ENCODE measurements around the gene ASPDH. TPM values are rescaled to one million over a fixed set of nuclear protein-coding genes. Genes with fewer than 3 reads are reported as not detected.

ASPDH gene
- total RNA-seq, 1 donor from 2014 or later, result not detected

- DNase-seq (ENCODE audit: low read depth) (no peak), FAIRE-seq (no peak)
- Histone ChIP-seq H2AFZ (ENCODE audit: low read depth, low read length) (no peak overlapping the region), H3K79me2 (ENCODE audit: insufficient read depth, low read length) (no peaks in the 10 kb centered on the region), H3K27me3 (ENCODE audit: insufficient read depth, low read length) (no peaks in the 10 kb centered on the region), H3K27ac (ENCODE audit: low read depth, low read length) (no peak overlapping the region), H4K20me1 (ENCODE audit: insufficient read depth, low read length) (no peaks in the 10 kb centered on the region), H3K4me1 (ENCODE audit: insufficient read depth, low read length) (peaks cover 5% of the 10 kb centered on the region), H3K9ac (ENCODE audit: low read length) (no peak overlapping the region), H3K9me3 (ENCODE audit: insufficient read depth, low read depth, low read length) (no peaks in the 10 kb centered on the region), H3K36me3 (ENCODE audit: insufficient read depth, low read length) (no peaks in the 10 kb centered on the region), H3K4me2 (ENCODE audit: low read length) (no peak overlapping the region), H3K4me3 (ENCODE audit: insufficient read depth, low read depth, low read length) (no peak overlapping the region)
- peaks cover 2% of the 10 kb centered on the region for H3K27me3 Mint-ChIP-seq (ENCODE audit: low read depth, unreplicated experiment)
- no peak overlapping the region for H3K27ac Mint-ChIP-seq (ENCODE audit: unreplicated experiment)
- no peak overlapping the region for H3K4me3 Mint-ChIP-seq (ENCODE audit: unreplicated experiment)
- no peaks in the 10 kb centered on the region for H3K4me1 Mint-ChIP-seq (ENCODE audit: low read depth, unreplicated experiment)
- no peaks in the 10 kb centered on the region for H3K36me3 Mint-ChIP-seq (ENCODE audit: low read depth, unreplicated experiment)
- peaks cover 18% of the 10 kb centered on the region for H3K9me3 Mint-ChIP-seq (ENCODE audit: unreplicated experiment)
- TF ChIP-seq EZH2 (IDR thresholded peaks at IDR 0.05; ENCODE audit: insufficient read depth, low read length), result no peak
- no peak for TF ChIP-seq CTCF (IDR thresholded peaks at IDR 0.05; ENCODE audit: insufficient read depth, low read depth, low read length)
These were observed 50.7 kb downstream of the ASPDH start for GRCh38 chr19:50462970-50463369.

Other genes starting within 250 kb of the ASPDH start
- not detected in 2 replicates for gene KCNC3, start 184.5 kb downstream of the ASPDH start, total RNA-seq
- gene NAPSA, start 148.3 kb downstream of the ASPDH start, total RNA-seq, result not detected in 2 replicates
- gene NR1H2, start 137.5 kb downstream of the ASPDH start, total RNA-seq, result 33.4 and 34.8 TPM in 2 replicates
- 18.9 and 19.9 TPM in 2 replicates for gene POLD1, start 129.6 kb downstream of the ASPDH start, total RNA-seq
- gene SPIB, start 95.0 kb downstream of the ASPDH start, total RNA-seq, result 0.14 TPM in 1 of 2 replicates, not detected in the other
- not detected in 2 replicates for gene MYBPC2, start 81.0 kb downstream of the ASPDH start, total RNA-seq
- not detected in 2 replicates for gene EMC10, start 37.4 kb downstream of the ASPDH start, total RNA-seq
- gene GARIN5A, start 37.1 kb downstream of the ASPDH start, total RNA-seq, result not detected in 2 replicates
- not detected in 2 replicates for gene JOSD2, start 2.7 kb downstream of the ASPDH start, total RNA-seq
- not detected in 2 replicates for gene LRRC4B, start 54.5 kb upstream of the ASPDH start, total RNA-seq
- gene SYT3, start 126.0 kb upstream of the ASPDH start, total RNA-seq, result not detected in 2 replicates
- gene C19orf81, start 135.5 kb upstream of the ASPDH start, total RNA-seq, result not detected in 2 replicates
- not detected in 2 replicates for gene SHANK1, start 205.9 kb upstream of the ASPDH start, total RNA-seq
- not detected in 2 replicates for gene CLEC11A, start 209.5 kb upstream of the ASPDH start, total RNA-seq

All from astrocyte (in vitro differentiated cells and primary cell).